Endothelial cell of umbilical vein (primary cell): ENCODE data around the gene WNK4. TPM values are rescaled to one million over a fixed set of nuclear protein-coding genes. Genes with fewer than 3 reads are reported as not detected.

Experiments used
- BruUV-seq: library from RNA; stranded (reverse); fragments of 400-500 nt; replicated peaks from 2 replicates; lab custom pipeline; 2021; lab: Mats Ljungman, UMichigan
- CTCF ChIA-PET: fragments of 300-600, 350-600 bp; sonication (Branson Sonifier 250); formaldehyde crosslinking; loops from one replicate; lab custom pipeline; 2021; ENCODE audit warnings: antibody characterized with exemption, inconsistent platforms; lab: Charles Lee
- POLR2A ChIA-PET: fragments of 300-600, 350-600 bp; sonication (Branson Sonifier 250); formaldehyde crosslinking; loops from one replicate; lab custom pipeline; 2021; ENCODE audit warnings: antibody characterized with exemption, inconsistent platforms; lab: Charles Lee
- DNase-seq: peaks from one replicate; pipeline ENCODE4 v3.0.0-alpha.2; 2011; ENCODE audit warnings: low read depth, low spot score
- FAIRE-seq: peaks from 2 replicates; lab custom pipeline; 2011; peaks lifted over from hg19 to GRCh38; lab: Jason Lieb, UNC
- H2AFZ ChIP-seq: 2 replicates; pipeline ENCODE4 v1.6.0; 2012; ENCODE audit warnings: low read depth, low read length, control low read depth, inconsistent platforms
- H3K27ac ChIP-seq: 2 replicates; pipeline ENCODE4 v1.5.1; 2011; ENCODE audit warnings: low read depth, mild to moderate bottlenecking, control low read depth, low read length, moderate library complexity; ENCODE audit not compliant: insufficient read depth
- H3K27me3 ChIP-seq, 2 experiments: 2 replicates each; pipeline versions ENCODE4 v1.6.0 to v1.6.1; 2011; ENCODE audit warnings: low read length in 2 of 2, mixed read lengths in 1 of 2; ENCODE audit not compliant: control insufficient read depth in 2 of 2, insufficient read depth in 2 of 2
- H3K36me3 ChIP-seq, 2 experiments: 2 replicates in 1 of 2; 3 replicates in 1 of 2; pipeline ENCODE4 v1.5.1; 2011; ENCODE audit warnings: low read length in 2 of 2, mild to moderate bottlenecking in 1 of 2, moderate library complexity in 1 of 2; ENCODE audit not compliant: control insufficient read depth in 2 of 2, insufficient read depth in 2 of 2; ENCODE audit errors: extremely low read depth in 1 of 2
- H3K4me1 ChIP-seq: 3 replicates; pipeline ENCODE4 v1.5.1; 2011; ENCODE audit warnings: mild to moderate bottlenecking, low read length; ENCODE audit not compliant: control insufficient read depth, insufficient read depth; ENCODE audit errors: extremely low read depth
- H3K4me2 ChIP-seq: 2 replicates; pipeline ENCODE4 v1.6.1; 2011; ENCODE audit warnings: low read length, control low read depth, mixed read lengths; ENCODE audit not compliant: insufficient read depth
- H3K4me3 ChIP-seq, 3 experiments: fragments of 200-600 bp in 1 of 3; sonication (generic), shearing (Covaris generic) in 1 of 3; replicated peaks in 1 of 3; 2 replicates each; pipeline ENCODE4 v1.5.1; 2011 to 2016; ENCODE audit warnings: control low read depth in 3 of 3, low read length in 3 of 3, mild to moderate bottlenecking in 2 of 3, inconsistent platforms in 1 of 3, low read depth in 1 of 3, moderate library complexity in 1 of 3; ENCODE audit not compliant: insufficient read depth in 1 of 3
- H3K79me2 ChIP-seq: 2 replicates; pipeline ENCODE4 v1.6.0; 2012; ENCODE audit warnings: low read length, inconsistent platforms; ENCODE audit not compliant: control insufficient read depth, insufficient read depth
- H3K9ac ChIP-seq: replicated peaks from 2 replicates; pipeline ENCODE3; 2011; ENCODE audit warnings: low read length, control low read depth; ENCODE audit not compliant: insufficient read depth; ENCODE audit errors: extremely low read depth
- H3K9me1 ChIP-seq: replicated peaks from 3 replicates; pipeline ENCODE4 v1.6.0; 2011; ENCODE audit warnings: mild to moderate bottlenecking, low read length; ENCODE audit not compliant: control insufficient read depth, insufficient read depth; ENCODE audit errors: extremely low read depth
- H3K9me3 ChIP-seq: replicated peaks from 2 replicates; pipeline ENCODE4 v1.5.1; 2012; ENCODE audit warnings: low read length, inconsistent platforms; ENCODE audit not compliant: control insufficient read depth, insufficient read depth
- H4K20me1 ChIP-seq: replicated peaks from 2 replicates; pipeline ENCODE3; 2011; ENCODE audit warnings: mild to moderate bottlenecking, low read length; ENCODE audit not compliant: control insufficient read depth, insufficient read depth; ENCODE audit errors: extremely low read depth
- CTCF ChIP-seq, 2 donors: IDR thresholded peaks; 1 replicate in 1 of 2; 2 replicates in 1 of 2; pipeline ENCODE4 v1.5.1; 2011; ENCODE audit warnings: low read length in 2 of 2, mild to moderate bottlenecking in 2 of 2, moderate library complexity in 2 of 2, control low read depth in 1 of 2, inconsistent platforms in 1 of 2, low read depth in 1 of 2; ENCODE audit not compliant: insufficient read depth in 1 of 2; ENCODE audit errors: extremely low read depth in 1 of 2
- EZH2 ChIP-seq: IDR thresholded peaks from 2 replicates; pipeline ENCODE4 v1.6.1; 2012; ENCODE audit warnings: borderline replicate concordance, low read depth, mild to moderate bottlenecking, moderate library complexity, low read length, inconsistent platforms; ENCODE audit not compliant: severe bottlenecking
- FOS ChIP-seq: IDR thresholded peaks from 2 replicates; pipeline ENCODE4 v1.6.1; 2011; ENCODE audit warnings: mild to moderate bottlenecking, low read length, moderate library complexity, borderline replicate concordance; ENCODE audit not compliant: insufficient read depth
- GATA2 ChIP-seq: IDR thresholded peaks from 2 replicates; pipeline ENCODE4 v1.7.0; 2011; ENCODE audit warnings: low read depth, mild to moderate bottlenecking, moderate library complexity, mixed read lengths, low read length; ENCODE audit not compliant: insufficient read length, insufficient read depth
- MYC ChIP-seq: IDR thresholded peaks from one replicate; pipeline ENCODE4 v1.6.1; 2011; ENCODE audit warnings: mild to moderate bottlenecking, low read depth, low read length
- POLR2A ChIP-seq: IDR thresholded peaks from 2 replicates; pipeline ENCODE4 v1.6.1; 2012; ENCODE audit warnings: low read depth, mild to moderate bottlenecking, control low read depth, low read length
- POLR2AphosphoS5 ChIP-seq: IDR thresholded peaks from 2 replicates; pipeline ENCODE4 v1.6.1; 2012; ENCODE audit warnings: low read depth, mild to moderate bottlenecking, control low read depth, low read length, moderate library complexity; ENCODE audit not compliant: insufficient read depth
- dilution Hi-C: fragments of 300-500 bp; cut with MboI; formaldehyde crosslinking; loops from one replicate; pipeline ENCODE4 v1.15.0; 2019; ENCODE audit warnings: low sequenced_read_pairs; ENCODE audit not compliant: extremely low pct_ligation_motif_present
- intact Hi-C: fragments of 100-400 bp; cut with micrococcal nuclease; formaldehyde crosslinking; loops from one replicate; pipeline ENCODE4 v1.10.0; 2022
- polyA plus RNA-seq, 4 experiments: library from polyadenylated mRNA; depleted of rRNA in 3 of 4; stranded (reverse) in 3 of 4; unstranded in 1 of 4; fragments of >200 nt; gene quantifications; 2 replicates each; pipeline versions ENCODE4 v1.2.1 to v1.2.3, GENCODE V29; 2011 to 2012; ENCODE audit warnings: missing spikeins in 1 of 4
- total RNA-seq: library from RNA; stranded (reverse); gene quantifications from 2 replicates; pipeline ENCODE4 v1.2.3, GENCODE V29; 2021

Gene WNK4
- total and polyA plus RNA-seq, 2 donors (not counting 3 experiments of a cell fraction or from before 2014, with no cell fraction given), result 0.84 to 1.9 TPM

GRCh38 chr17:42844761-42845555 is 64.5 kb downstream of the WNK4 start:
- dilution Hi-C loops, result no loop called here
- BruUV-seq, result no TSS peak

More at GRCh38 chr17:42844761-42845555, 64.5 kb downstream of the WNK4 start:
- Histone ChIP-seq H3K27me3 (peaks cover 0 to 2% of the 10 kb centered on the region in 2 experiments), H3K9ac (no peak overlapping the region), H3K9me1 (no peaks in the 10 kb centered on the region), H3K9me3 (no peaks in the 10 kb centered on the region), H3K27ac (no peak overlapping the region), H4K20me1 (peaks cover 2% of the 10 kb centered on the region), H3K4me2 (no peak overlapping the region), H3K4me3 (no peak overlapping the region), H3K36me3 (peaks cover 15 to 34% of the 10 kb centered on the region in 2 experiments), H2AFZ (no peak overlapping the region), H3K4me1 (no peaks in the 10 kb centered on the region), H3K79me2 (no peaks in the 10 kb centered on the region)
- FAIRE-seq (no peak), DNase-seq (no peak)
- ChIA-PET POLR2A (no interaction called here), CTCF (interaction anchor here (0.6 to 8.9 kb wide), 5 partner anchors 8 to 266 kb away, joined by 3 to 132 read pairs (median 4); partner anchors contain the start of gene RPL27)
- no peak for TF ChIP-seq CTCF (IDR thresholded peaks at IDR 0.05; ENCODE audit: extremely low read depth in 1 of 2, insufficient read depth in 1 of 2, low read depth in 1 of 2, low read length in 2 of 2)
- TF ChIP-seq MYC, result no peak
- no peak for TF ChIP-seq EZH2
- no peak for TF ChIP-seq POLR2AphosphoS5
- TF ChIP-seq GATA2, result no peak
- no peak for TF ChIP-seq POLR2A
- TF ChIP-seq FOS, result no peak
- intact Hi-C loops, result no loop called here
